H1 (cell line): Measurements from ENCODE around the gene WDR93. TPM values are rescaled to one million over a fixed set of nuclear protein-coding genes. Genes with fewer than 3 reads are reported as not detected.

ENCODE experiments used
- polyA plus RNA-seq, 7 experiments: library from polyadenylated mRNA; depleted of rRNA in 3 of 7; stranded (reverse) in 5 of 7; unstranded in 2 of 7; fragments of >200 nt in 5 of 7; fragments of 200-250 nt in 2 of 7; gene quantifications; 1 replicate in 5 of 7; 2 replicates in 1 of 7; 4 replicates in 1 of 7; pipeline versions ENCODE4 v1.2.1 to v1.2.3, GENCODE V29; 2011 to 2013; ENCODE audit warnings: missing spikeins in 2 of 7, mixed read lengths in 2 of 7
- total RNA-seq: library from RNA; stranded (reverse); fragmentation: NEBNext Ultra II Directional; extraction: Animal tissue kit (Norgen Biotek cat#: 25700); gene quantifications from 2 replicates; pipeline ENCODE4 v1.2.1, GENCODE V29; 2021
- TF ChIP-seq, protein P1 (sequence below): IDR thresholded peaks from 2 replicates; pipeline ENCODE4 v1.6.1; 2011; ENCODE audit warnings: low read depth, mild to moderate bottlenecking, low read length; ENCODE audit not compliant: insufficient read depth

WDR93 gene
- total and polyA plus RNA-seq, 2 of the 8 experiments (the other 6 are each of a cell fraction or from before 2014, with no cell fraction given) = 0.03 TPM; not detected in 1

DNA sequence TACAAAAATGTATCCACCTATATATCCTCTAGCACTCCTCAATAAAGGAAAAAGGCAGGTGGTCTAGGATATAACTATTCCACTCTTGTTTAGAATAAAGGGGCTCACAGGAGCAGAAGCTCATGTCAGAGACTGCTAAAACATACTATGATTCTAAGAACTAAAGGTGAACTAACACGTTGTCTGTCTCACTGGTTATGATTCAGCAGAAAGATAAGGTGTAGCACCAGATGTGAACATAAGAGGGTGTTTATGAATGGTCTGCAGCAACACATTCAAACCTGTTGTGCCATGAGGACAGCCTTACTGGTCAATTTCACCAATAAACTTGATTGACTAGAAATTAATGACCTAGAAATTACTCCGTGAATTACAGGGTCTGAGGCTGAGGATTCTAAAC lies 4.6 kb upstream of the WDR93 start (continued):
- TF ChIP-seq, protein P1, sequence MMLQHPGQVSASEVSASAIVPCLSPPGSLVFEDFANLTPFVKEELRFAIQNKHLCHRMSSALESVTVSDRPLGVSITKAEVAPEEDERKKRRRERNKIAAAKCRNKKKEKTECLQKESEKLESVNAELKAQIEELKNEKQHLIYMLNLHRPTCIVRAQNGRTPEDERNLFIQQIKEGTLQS = no peak
- TF ChIP-seq, all 59 proteins: peak for 0
